Measurements from ENCODE around the gene FNDC11.

The FNDC11 gene

DNA sequence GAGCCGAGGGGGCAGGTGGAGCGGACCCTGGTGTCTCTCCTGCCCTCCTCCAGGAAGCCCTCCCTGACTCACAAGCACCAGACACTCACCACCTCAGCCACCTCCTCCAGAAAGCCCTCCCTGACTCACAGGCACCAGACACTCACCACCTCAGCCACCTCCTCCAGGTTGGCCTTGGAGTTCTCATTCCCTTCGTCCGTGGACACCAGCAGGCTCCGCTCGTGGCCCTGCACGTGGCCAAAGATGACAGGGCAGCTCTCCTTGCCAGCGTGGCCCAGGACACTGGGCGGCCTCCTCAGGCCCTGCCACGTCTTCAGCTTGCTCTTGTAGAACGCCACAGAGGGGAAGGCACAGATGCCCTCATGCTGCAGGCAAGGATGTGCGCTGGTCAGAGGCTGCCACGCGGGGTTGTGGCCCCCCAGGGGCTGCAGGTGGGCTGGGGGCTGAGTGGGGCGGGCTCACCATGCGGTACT lies 6.4 kb downstream of the FNDC11 start:
- no peak overlapping the region for H3K4me3 ChIP-seq (replicated peaks; ENCODE audit: low read depth, low read length)
- TF ChIP-seq, protein P1, sequence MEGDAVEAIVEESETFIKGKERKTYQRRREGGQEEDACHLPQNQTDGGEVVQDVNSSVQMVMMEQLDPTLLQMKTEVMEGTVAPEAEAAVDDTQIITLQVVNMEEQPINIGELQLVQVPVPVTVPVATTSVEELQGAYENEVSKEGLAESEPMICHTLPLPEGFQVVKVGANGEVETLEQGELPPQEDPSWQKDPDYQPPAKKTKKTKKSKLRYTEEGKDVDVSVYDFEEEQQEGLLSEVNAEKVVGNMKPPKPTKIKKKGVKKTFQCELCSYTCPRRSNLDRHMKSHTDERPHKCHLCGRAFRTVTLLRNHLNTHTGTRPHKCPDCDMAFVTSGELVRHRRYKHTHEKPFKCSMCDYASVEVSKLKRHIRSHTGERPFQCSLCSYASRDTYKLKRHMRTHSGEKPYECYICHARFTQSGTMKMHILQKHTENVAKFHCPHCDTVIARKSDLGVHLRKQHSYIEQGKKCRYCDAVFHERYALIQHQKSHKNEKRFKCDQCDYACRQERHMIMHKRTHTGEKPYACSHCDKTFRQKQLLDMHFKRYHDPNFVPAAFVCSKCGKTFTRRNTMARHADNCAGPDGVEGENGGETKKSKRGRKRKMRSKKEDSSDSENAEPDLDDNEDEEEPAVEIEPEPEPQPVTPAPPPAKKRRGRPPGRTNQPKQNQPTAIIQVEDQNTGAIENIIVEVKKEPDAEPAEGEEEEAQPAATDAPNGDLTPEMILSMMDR (IDR thresholded peaks at IDR 0.05; ENCODE audit: low read length, missing control alignments) = no peak
- no peak for DNase-seq (ENCODE audit: low read depth)

DNA sequence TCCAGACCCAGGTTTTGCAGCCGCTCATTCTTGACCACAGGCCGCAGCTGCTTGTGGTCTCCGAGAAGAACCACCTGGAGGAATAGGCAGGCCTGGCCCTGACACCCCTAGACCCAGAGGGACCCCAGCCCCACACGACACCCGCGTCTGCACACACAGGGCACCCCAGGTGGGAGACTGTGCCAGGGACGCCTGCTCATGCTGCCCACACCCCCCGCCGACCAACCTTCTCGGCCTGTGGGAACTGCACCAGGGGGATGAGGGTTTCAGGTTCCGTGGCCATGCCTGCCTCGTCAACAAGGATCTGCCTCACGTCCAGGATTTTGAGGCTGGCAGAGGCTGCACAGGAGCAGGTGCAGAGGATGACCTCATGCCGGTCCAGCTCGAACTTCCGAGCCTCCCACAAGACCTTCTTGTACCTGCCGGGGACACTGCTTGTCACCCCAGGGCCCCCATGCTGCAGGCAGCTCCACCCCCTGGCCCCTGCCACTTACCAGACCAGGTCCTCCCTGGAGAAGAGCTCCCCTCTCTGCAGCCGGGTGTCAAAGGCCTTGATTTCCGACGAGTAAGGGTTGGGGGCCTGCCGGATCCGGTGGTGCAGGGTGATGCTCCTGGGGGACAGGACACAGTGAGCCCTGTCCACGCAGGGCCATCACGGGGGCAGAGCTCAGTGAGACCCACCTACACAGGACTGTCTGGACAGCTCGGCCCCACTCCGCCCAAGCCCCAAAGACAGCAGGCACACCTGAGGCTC lies 7.1 kb downstream of the FNDC11 start:
- H3K4me3 ChIP-seq (replicated peaks; ENCODE audit: low read depth, low read length) = no peak overlapping the region
- TF ChIP-seq, protein P1 (IDR thresholded peaks at IDR 0.05; ENCODE audit: low read length, missing control alignments) = no peak
- no peak for DNase-seq (ENCODE audit: low read depth)

DNA sequence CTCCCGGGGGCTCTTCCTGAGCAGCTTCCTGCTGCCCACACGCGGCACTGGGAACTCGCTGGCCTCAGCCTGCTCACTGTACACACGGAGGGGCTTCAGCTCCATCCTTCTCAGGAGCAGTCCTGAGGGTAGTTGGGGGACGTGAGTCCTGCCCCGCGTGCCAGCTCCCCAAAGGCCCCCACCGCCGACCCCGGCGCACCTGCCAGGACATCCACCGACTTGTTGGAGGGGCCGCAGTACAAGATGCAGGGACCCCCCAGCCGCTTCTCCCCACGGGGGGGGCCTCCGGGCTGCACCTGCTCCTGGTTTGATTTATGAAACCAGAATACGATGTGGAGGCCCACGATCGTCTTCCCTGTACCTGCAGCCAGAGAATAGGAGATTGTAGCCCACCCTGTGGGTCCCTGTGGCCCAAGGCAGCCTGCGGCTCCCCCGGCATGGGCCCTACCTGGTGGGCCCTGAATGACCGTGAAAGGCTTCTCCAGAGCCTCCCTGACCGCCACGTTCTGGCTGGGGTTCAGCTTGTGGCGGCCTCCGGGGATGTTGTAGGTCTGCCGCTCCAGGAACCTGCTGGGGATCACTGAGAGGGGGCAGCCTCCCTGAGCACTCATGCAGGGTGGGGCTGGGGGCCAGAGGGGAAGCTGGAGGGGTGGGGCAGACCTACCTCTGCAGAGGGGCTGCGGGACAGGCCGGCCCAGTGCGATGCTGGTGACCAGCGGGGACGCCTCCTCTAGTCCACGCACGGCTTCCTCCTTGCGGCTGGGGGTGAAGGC lies 7.9 kb downstream of the FNDC11 start:
- no peak overlapping the region for H3K4me3 ChIP-seq (replicated peaks; ENCODE audit: low read depth, low read length)
- DNase-seq (ENCODE audit: low read depth) = no peak
- TF ChIP-seq, protein P1 (IDR thresholded peaks at IDR 0.05; ENCODE audit: low read length, missing control alignments) = no peak

DNA sequence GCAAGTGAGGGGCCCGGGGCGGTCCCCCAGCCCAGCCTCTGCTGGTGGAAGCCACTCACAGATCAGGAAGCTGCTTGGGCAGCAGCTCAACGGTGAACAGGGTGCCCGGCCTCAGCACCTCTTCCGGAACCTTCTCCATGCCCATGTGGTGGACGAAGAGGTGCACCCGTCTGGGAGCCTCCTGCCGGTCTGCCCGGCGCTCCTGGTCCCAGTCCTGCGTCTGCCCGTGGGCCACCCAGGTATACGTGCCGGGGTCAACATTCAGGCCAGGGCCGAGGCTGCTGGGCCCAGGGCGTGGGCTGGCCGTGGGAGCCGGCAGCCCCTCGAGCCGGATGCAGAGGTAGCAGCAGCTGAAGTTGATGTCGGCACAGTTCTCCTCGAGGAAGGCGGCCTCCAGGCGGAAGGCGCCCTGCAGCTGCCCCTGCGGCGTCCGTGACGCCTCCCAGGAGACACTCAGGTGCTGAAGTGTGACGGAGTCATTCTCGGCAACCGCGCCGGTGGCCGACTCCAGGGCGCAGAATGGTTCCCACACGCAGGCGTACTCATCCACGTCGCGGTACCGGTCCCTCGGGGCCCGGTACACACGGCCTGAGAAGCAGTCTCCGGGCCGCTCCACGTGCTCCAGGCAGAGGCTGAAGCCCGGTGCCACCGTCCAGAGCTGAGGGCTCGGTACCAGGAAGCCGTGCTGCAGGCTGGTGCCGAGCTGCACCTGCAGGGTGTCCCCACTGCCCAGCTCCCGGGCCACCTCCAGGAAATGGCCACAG lies 8.7 kb downstream of the FNDC11 start:
- DNase-seq (ENCODE audit: low read depth) = no peak
- no peak overlapping the region for H3K4me3 ChIP-seq (replicated peaks; ENCODE audit: low read depth, low read length)
- TF ChIP-seq, protein P1 (IDR thresholded peaks at IDR 0.05; ENCODE audit: low read length, missing control alignments) = no peak

DNA sequence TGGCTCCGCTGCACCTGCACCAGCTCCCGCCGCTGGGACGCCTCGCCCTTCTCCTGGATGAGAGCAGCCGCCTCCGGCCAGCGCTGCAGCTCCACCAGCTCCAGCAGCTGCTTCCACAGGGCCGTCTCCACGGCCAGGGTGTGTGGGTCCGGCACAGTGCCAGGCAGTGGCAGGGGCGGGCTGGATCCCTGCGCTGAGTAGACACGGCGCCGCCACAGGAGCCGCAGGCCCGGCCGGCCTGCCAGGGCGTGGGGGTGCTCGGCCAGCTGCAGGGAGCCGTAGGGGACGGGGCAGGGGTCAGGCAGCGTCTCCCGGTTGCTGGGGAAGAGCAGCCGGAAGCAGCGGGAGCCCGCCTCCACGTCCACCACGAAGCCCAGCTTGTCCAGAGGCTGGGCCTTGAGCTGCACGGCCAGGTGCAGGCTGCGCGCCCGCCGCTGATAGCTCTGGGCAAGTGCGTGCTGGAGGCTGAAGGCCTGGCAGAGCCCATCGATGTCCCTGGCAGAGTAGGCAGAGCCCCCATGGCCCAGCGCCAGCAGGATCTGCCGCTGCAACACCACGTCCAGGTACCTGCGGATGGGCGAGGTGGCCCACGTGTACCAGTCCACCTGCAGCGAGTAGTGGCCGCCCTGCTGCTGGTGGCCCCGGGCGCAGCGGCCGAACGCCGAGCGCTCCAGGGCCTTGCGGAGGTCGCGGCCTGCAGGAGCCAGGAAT lies 9.4 kb downstream of the FNDC11 start:
- TF ChIP-seq, protein P1 (IDR thresholded peaks at IDR 0.05; ENCODE audit: low read length, missing control alignments) = no peak
- no peak overlapping the region for H3K4me3 ChIP-seq (replicated peaks; ENCODE audit: low read depth, low read length)
- DNase-seq (ENCODE audit: low read depth) = no peak

DNA sequence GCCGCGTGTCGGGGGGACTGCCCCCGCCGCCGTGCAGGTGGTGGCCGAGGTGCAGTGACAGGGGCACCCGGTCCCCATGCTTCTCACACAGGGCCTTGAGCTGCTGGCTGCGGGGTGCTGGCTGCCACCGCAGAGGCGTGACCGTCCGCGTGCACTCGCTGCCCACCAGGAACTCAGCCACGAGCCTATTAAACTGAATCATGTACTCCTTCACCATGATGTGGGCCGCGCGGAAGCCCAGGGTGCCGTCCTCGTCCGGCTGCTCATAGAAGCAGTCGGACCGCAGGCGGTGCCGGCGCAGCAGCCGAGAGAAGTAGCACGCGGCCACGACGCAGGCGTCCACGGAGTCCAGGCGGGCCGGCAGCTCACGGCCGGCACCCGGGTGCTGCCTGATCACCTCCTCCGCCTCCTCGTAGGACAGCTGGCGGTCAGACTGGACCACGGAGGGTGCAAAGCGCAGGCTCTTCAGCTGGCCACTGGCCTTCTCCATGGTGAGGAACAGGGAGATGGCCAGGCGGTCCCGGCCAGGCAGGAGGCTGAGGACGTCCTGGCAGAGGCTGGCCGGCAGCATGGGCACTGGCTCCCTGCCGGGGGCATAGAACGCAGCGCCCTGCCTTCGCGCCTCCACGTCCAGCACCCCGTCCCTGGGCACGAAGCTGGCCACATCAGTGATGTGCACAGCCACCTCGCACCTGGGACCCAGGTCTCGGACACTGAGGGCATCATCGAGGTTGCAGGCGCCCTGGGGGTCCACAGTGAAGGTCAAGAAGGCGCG lies 10.3 kb downstream of the FNDC11 start:
- H3K4me3 ChIP-seq (replicated peaks; ENCODE audit: low read depth, low read length) = no peak overlapping the region
- DNase-seq (ENCODE audit: low read depth) = no peak
- TF ChIP-seq, protein P1 (IDR thresholded peaks at IDR 0.05; ENCODE audit: low read length, missing control alignments) = no peak
